ENCODE results near the gene CPHXL2.

DNA sequence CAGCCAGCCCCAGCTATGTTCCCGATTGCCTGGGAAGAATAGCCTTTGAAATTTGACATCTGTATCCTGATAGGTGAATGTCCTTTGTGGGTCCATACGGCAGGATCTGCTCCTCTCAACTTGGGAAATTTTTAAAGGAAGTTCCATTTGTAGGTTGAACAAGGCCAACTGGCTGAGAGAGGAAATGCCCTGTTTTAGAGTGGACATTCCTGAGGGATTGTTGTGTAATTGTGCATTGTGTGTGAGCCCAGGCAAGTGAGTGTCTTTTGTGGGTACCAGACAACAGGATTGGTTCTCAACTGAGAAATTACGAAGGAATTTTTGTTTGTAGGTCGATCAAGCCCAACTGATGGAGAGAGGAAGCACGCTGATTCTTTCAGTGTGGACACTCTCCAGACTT lies 2.6 kb upstream of the CPHXL2 start:
- TF ChIP-seq, protein P1, sequence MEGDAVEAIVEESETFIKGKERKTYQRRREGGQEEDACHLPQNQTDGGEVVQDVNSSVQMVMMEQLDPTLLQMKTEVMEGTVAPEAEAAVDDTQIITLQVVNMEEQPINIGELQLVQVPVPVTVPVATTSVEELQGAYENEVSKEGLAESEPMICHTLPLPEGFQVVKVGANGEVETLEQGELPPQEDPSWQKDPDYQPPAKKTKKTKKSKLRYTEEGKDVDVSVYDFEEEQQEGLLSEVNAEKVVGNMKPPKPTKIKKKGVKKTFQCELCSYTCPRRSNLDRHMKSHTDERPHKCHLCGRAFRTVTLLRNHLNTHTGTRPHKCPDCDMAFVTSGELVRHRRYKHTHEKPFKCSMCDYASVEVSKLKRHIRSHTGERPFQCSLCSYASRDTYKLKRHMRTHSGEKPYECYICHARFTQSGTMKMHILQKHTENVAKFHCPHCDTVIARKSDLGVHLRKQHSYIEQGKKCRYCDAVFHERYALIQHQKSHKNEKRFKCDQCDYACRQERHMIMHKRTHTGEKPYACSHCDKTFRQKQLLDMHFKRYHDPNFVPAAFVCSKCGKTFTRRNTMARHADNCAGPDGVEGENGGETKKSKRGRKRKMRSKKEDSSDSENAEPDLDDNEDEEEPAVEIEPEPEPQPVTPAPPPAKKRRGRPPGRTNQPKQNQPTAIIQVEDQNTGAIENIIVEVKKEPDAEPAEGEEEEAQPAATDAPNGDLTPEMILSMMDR (IDR thresholded peaks at IDR 0.05): no peak
- TF ChIP-seq POLR2A (IDR thresholded peaks at IDR 0.05) (no peak), POLR2AphosphoS5 (IDR thresholded peaks at IDR 0.05; ENCODE audit: insufficient read depth in 1 of 2, low read depth in 1 of 2) (no peak)

All from vagina (tissue), 2 donors.